Transverse colon (tissue), 3 donors: ENCODE measurements around the gene SPATS1.

ENCODE experiments used
- CTCF ChIP-seq, 5 experiments: fragments of 200-600 bp in 3 of 5; fragments of 450-650 bp in 2 of 5; sonication (generic) in 3 of 5; IDR thresholded peaks; 1 replicate in 2 of 5; 2 replicates in 3 of 5; pipeline ENCODE4 v1.5.1; 2016 to 2017; ENCODE audit warnings: antibody characterized with exemption in 5 of 5, inconsistent platforms in 3 of 5, mild to moderate bottlenecking in 2 of 5, moderate library complexity in 1 of 5
- POLR2A ChIP-seq: fragments of 450-650 bp; IDR thresholded peaks from one replicate; pipeline ENCODE4 v1.6.1; 2016; ENCODE audit warnings: antibody characterized with exemption, mild to moderate bottlenecking, moderate library complexity

DNA sequence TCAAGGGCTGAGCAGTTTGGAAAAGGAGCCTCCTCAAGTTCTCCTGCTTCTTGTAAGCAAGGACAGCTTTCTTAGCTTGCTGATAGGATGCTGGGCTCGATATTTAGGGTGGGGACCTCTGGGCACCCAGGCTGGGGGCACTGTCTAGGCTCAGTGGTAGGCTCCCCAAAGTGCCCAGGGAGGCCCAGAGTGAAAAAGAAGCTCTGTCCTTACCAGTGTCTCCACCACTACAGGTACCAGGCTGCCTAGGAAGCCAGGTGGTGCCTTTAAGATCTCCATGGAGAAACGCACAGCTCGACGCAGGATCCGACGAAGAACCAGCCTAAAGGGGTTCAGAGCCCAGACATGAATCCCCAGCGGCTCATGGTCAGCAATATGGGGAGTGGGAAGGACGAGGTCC is 35.7 kb upstream of the SPATS1 start:
- TF ChIP-seq POLR2A (no peak), CTCF (IDR thresholded peaks at IDR 0.05) (no peak)
